Subcutaneous abdominal adipose tissue (tissue), 5 donors: ENCODE measurements around the gene GLRA2.
"Not testable (repeated sequence)": the region's sequence is repeated elsewhere in the genome, so short reads cannot be mapped to it uniquely, and the experiment has no call there.

Experiments
- H3K27ac ChIP-seq: one replicate; pipeline ENCODE4 v1.7.0; 2013; ENCODE audit warnings: low read depth, mild to moderate bottlenecking, inconsistent platforms, low read length, moderate library complexity
- H3K27me3 ChIP-seq, 5 donors: one replicate each; pipeline ENCODE4 v1.7.0; 2013; ENCODE audit warnings: low read length in 5 of 5, inconsistent platforms in 1 of 5; ENCODE audit not compliant: control insufficient read depth in 5 of 5, insufficient read depth in 4 of 5
- H3K36me3 ChIP-seq, 5 donors: one replicate each; pipeline ENCODE4 v1.7.0; 2013; ENCODE audit warnings: low read length in 5 of 5; ENCODE audit not compliant: control insufficient read depth in 5 of 5, insufficient read depth in 5 of 5
- H3K4me1 ChIP-seq, 5 donors: one replicate each; pipeline ENCODE4 v1.7.0; 2013; ENCODE audit warnings: low read length in 5 of 5, mild to moderate bottlenecking in 3 of 5, moderate library complexity in 1 of 5; ENCODE audit not compliant: control insufficient read depth in 5 of 5, insufficient read depth in 5 of 5
- H3K4me3 ChIP-seq, 5 donors: one replicate each; pipeline ENCODE4 v1.7.0; 2013; ENCODE audit warnings: low read length in 5 of 5, low read depth in 1 of 5
- H3K9ac ChIP-seq, 5 donors: one replicate each; pipeline ENCODE4 v1.7.0; 2013; ENCODE audit warnings: low read length in 5 of 5, mild to moderate bottlenecking in 4 of 5, moderate library complexity in 3 of 5
- H3K9me3 ChIP-seq, 5 donors: one replicate each; pipeline ENCODE4 v1.7.0; 2013; ENCODE audit warnings: low read length in 5 of 5; ENCODE audit not compliant: control insufficient read depth in 5 of 5
- donor health status: healthy.
- donor health status: healthy.
- donor health status: healthy.
- donor health status: healthy.
- donor health status: healthy.

Gene GLRA2

DNA sequence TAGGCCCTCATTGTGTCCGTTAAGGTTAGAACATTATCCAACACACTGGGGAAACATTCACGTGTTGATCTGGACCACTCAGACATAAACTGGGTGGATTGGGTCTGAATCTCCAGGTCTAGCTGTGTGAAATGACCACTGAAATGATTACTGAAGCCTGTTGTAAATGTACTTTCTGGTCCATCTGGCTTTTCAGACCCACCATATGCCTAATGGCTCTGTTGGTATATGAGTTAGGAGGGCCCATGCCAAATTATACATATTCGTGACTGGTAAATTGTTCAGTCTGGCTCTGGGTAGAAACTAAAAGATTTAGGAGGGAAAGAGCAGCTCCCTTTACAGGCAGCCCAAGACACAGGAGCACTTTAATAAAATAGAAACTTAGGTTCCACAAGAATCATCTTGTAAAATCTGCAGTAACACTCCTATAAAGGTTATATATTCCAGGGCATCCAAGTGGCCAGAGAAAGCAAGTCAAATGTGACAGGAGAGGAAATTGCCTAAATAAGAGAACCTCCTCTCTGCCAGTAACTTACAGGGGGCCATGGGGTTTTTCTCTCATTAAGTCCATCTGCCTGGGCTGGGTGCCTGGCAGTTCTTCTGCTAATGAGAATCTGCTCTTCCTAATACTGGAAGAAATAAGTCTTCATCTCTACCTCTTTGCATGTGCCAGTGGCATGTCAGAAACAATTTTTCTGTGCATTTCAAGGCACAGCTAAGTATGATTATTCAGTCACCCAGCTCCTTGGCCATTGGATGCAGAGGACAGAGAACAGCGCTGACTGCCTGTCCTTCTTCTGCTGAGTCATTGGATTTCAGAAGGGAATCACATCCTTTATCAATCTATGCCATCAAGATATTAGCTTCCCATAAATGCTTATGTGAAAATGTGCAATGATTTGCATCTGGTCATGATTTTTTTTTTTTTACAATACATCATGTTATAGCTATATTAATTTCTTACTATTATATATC, 112.6 kb downstream of the GLRA2 start:
- no peak overlapping the region for H3K4me3 ChIP-seq
- H3K36me3 ChIP-seq = no peaks in the 10 kb centered on the region
- H3K27me3 ChIP-seq = peaks cover 0 to 11% (median 2%) of the 10 kb centered on the region in 5 donors
- no peaks in the 10 kb centered on the region for H3K9me3 ChIP-seq
- H3K27ac ChIP-seq = no peak overlapping the region
- no peaks in the 10 kb centered on the region for H3K4me1 ChIP-seq
- H3K9ac ChIP-seq = no peak overlapping the region

DNA sequence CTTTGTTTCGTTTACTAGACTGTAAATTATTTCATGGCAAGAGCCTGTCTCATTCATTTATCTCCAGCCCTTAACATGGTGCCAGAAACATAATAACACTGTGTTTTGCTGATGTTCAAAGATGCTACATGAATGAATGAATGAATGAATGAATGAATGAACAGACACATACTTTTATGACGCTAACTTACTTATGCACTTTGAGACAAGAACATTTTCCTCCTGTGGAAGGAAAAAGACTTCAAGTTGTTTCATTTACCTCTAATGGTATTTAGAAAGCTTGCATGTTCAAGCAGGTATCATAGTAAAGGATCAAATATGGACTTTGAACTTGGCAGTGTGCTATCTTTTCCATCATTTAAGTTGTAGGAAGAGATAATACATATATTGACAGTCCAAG, 131.6 kb downstream of the GLRA2 start:
- H3K9ac ChIP-seq = no peak overlapping the region
- H3K9me3 ChIP-seq = no peaks in the 10 kb centered on the region
- H3K27me3 ChIP-seq = no peaks in the 10 kb centered on the region
- no peaks in the 10 kb centered on the region for H3K4me1 ChIP-seq
- H3K36me3 ChIP-seq = no peaks in the 10 kb centered on the region
- H3K4me3 ChIP-seq = no peak overlapping the region
- H3K27ac ChIP-seq = no peak overlapping the region

DNA sequence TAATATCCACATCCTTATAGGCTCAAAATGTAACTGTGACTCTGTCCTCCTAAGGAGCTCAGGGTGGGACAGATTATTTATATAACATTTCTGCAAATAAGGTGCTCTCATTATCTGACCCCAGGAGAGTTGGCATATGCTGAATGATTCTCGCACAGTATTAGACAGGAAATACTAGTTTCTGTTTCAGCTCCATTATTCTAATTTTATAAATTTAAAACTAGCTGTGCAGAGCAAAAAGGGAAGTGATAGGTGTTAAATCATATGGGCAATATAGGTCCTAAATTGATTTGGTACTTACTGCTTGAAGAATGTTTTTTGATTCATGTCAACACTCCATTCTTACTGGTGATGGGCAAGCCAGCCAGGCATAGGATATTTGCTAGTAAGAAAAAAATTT, 141.5 kb downstream of the GLRA2 start:
- Histone ChIP-seq H3K27ac (no peak overlapping the region), H3K4me1 (no peaks in the 10 kb centered on the region), H3K4me3 (no peak overlapping the region), H3K9ac (no peak overlapping the region), H3K27me3 (peaks cover 0 to 6% (median 0%) of the 10 kb centered on the region in 5 donors), H3K9me3 (peaks cover 0 to 3% (median 0%) of the 10 kb centered on the region in 5 donors), H3K36me3 (no peaks in the 10 kb centered on the region)

DNA sequence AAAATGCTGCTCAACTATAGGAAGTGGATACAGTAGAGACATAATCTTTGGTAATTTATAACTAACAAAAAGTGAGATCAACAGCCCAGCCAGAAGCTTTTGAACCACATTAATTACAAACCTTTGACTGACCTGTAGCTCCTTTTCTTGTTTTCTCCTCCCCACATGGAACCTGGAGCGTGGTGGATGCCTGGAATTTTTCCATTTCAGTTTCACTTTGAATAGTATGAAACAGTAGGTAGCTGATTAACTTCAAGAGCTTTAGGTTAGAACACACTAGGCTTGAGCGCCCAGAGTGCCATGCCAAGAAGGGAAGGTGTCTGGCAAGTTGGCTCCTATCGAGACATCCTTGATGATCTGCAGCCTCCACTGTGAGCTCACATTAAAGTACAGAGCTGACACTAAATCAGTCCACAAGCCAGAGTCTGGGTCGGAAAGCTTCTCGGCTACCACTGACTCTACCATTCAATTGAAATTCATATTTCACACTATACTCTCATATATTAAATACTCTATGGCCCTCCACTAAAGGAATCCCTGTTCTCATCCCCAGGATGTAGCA, 143.4 kb downstream of the GLRA2 start:
- peaks cover 0 to 3% (median 0%) of the 10 kb centered on the region in 5 donors for H3K9me3 ChIP-seq
- no peak overlapping the region for H3K4me3 ChIP-seq
- no peak overlapping the region for H3K9ac ChIP-seq
- peaks cover 0 to 6% (median 0%) of the 10 kb centered on the region in 5 donors for H3K27me3 ChIP-seq
- H3K4me1 ChIP-seq = no peaks in the 10 kb centered on the region
- H3K27ac ChIP-seq = no peak overlapping the region
- no peaks in the 10 kb centered on the region for H3K36me3 ChIP-seq

DNA sequence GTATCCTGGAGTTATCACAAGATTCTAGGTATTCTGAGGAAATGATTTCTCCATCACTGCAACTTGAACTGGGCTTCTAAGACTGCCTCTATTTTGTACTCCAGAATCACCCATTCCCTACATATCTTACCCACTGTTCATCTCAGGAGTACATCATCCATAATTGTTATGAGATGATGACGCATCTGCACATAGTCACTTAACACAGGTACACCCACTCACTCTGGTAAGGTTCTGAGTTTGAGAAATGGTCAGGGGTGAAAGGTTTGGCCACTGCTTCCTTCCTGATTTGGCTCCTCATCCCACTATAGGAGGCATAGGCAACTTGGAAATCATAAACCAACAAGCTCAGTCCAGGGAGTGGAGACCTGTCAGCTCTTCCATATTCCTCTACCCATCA, 143.9 kb downstream of the GLRA2 start:
- H3K27me3 ChIP-seq = peaks cover 0 to 3% (median 0%) of the 10 kb centered on the region in 5 donors
- no peaks in the 10 kb centered on the region for H3K4me1 ChIP-seq

DNA sequence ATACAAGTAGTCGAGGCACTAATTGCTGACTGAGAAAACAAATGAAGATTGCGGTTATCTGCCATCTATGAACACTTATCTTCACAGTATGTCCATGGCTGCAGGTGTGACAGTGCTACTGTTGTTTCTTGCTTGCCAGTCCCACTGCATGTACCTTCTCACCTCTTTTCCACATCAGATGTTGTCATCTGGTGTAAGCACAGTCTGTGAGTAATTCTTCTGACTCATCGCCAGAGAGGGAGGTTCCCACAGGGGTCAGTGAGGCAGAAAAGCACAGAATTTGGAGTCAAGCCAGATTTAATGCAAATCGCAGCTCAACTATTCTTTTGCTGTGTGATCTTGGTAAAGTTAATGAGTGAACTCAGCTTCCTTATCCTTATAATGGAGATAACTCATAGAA, 144.4 kb downstream of the GLRA2 start:
- no peaks in the 10 kb centered on the region for H3K9me3 ChIP-seq
- H3K27me3 ChIP-seq = peaks cover 0 to 3% (median 0%) of the 10 kb centered on the region in 5 donors
- no peak overlapping the region for H3K9ac ChIP-seq
- no peak overlapping the region for H3K27ac ChIP-seq
- no peaks in the 10 kb centered on the region for H3K36me3 ChIP-seq
- no peaks in the 10 kb centered on the region for H3K4me1 ChIP-seq
- H3K4me3 ChIP-seq = no peak overlapping the region

More for the DNA sequence above, 143.9 kb downstream of the GLRA2 start:
- Histone ChIP-seq H3K27ac (no peak overlapping the region), H3K9ac (no peak overlapping the region), H3K4me3 (no peak overlapping the region), H3K36me3 (no peaks in the 10 kb centered on the region), H3K9me3 (peaks cover 0 to under 1% (median 0%) of the 10 kb centered on the region in 5 donors)

DNA sequence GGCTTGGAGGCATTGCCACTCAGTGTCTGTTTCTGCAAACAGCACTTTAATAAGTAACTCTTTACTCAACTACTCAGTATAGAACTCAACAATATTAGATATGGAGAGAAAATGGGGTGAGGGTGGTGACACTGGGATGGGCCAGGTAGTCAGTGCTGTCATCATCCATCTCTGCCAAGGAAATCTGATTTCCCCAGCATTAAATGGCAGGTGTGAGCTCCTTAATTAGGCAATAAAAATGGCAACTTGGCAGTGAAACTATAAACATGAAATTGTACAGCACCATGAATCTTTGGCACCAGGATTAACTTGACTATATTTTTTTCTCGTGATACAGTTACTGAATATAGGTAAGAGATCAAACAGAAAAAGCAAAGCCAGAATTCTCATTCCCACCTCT, 146.2 kb downstream of the GLRA2 start:
- no peaks in the 10 kb centered on the region for H3K36me3 ChIP-seq

DNA sequence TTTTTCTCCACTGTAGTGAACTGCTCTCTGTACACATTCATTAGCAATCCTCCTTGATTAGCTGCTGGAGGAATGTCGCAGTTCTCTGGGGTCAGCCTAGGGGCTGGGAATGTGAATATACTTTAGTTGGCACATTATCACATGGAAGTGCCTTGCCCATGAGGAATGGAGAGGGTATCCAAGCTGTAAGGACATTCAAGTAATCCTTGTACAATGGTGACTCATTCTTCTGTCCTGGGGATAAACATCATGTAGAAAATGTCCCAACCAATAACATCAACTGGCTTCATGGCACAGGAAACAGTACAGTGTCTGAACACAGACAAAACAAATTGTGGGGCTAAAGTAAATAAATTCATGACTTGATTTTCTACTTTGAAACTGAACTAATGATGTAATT, 147.1 kb downstream of the GLRA2 start:
- no peaks in the 10 kb centered on the region for H3K36me3 ChIP-seq

More for the DNA sequence above, 146.2 kb downstream of the GLRA2 start:
- Histone ChIP-seq H3K9me3 (peaks cover 0 to 1% (median 0%) of the 10 kb centered on the region in 5 donors), H3K9ac (no peak overlapping the region), H3K4me3 (no peak overlapping the region), H3K27ac (no peak overlapping the region), H3K27me3 (no peaks in the 10 kb centered on the region), H3K4me1 (no peaks in the 10 kb centered on the region)

DNA sequence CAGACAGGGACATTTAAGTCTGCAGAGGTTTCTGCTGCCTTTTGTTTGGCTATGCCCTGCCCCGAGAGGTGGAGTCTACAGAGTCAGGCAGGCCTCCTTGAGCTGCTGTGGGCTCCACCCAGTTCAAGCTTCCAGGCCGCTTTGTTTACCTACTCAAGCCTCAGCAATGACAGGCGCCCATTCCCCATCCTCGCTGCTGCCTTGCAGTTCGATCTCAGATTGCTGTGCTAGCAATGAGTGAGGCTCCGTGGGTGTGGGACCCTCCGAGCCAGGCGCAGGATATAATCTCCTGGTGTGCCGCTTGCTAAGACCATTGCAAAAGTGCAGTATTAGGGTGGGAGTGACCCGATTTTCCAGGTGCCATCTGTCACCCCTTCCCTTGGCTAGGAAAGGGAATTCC, 159.0 kb downstream of the GLRA2 start:
- H3K4me3 ChIP-seq = not testable (repeated sequence)

More for the DNA sequence above, 147.1 kb downstream of the GLRA2 start:
- Histone ChIP-seq H3K9me3 (peaks cover 0 to 3% (median 0%) of the 10 kb centered on the region in 5 donors), H3K27ac (no peak overlapping the region), H3K4me1 (no peaks in the 10 kb centered on the region), H3K4me3 (no peak overlapping the region), H3K27me3 (no peaks in the 10 kb centered on the region), H3K9ac (no peak overlapping the region)

DNA sequence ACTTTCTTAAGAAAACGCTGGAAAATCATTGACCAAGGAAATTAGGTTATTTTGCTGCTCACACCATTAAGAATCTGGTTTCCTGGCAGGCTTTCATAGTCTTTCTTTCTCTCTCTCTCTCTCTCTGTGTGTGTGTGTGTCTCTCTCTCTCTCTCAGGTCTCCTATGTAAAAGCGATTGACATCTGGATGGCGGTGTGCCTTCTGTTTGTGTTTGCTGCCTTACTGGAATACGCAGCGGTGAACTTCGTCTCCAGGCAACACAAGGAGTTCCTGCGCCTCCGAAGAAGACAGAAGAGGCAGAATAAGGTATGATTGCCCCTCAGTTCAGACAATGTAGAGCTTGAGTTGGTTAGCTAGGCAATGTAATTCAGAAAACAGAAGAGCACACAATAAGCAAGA, 161.2 kb downstream of the GLRA2 start:
- Histone ChIP-seq H3K9ac (no peak overlapping the region), H3K4me1 (no peaks in the 10 kb centered on the region), H3K36me3 (no peaks in the 10 kb centered on the region), H3K4me3 (no peak overlapping the region), H3K9me3 (no peaks in the 10 kb centered on the region), H3K27ac (no peak overlapping the region), H3K27me3 (peaks cover 0 to 5% (median 0%) of the 10 kb centered on the region in 5 donors)

More for the DNA sequence above, 159.0 kb downstream of the GLRA2 start:
- H3K36me3 ChIP-seq, H3K9me3 ChIP-seq, H3K27me3 ChIP-seq, H3K4me1 ChIP-seq, H3K27ac ChIP-seq, H3K9ac ChIP-seq: not testable (repeated sequence)
